ENCODE measurements around the gene RNF167.
A peak's percentile ranks its signal among the peaks of the same experiment; 100 is the strongest.

The RNF167 gene

GRCh38 chr17:4966844-4967538 lies 26.9 kb downstream of the RNF167 start:
- Histone ChIP-seq H3K9me2 (replicated peaks; ENCODE audit: low read depth, low read length) (no peaks in the 10 kb centered on the region), H4K20me1 (ENCODE audit: insufficient read depth, low read length, poor library complexity, severe bottlenecking) (no peaks in the 10 kb centered on the region), H3K4me3 (ENCODE audit: low read length, poor library complexity, severe bottlenecking) (peak overlapping the region; percentile 100), H2AFZ (ENCODE audit: low read length) (peak overlapping the region; percentile 87), H3K4me1 (ENCODE audit: insufficient read depth, low read length, poor library complexity, severe bottlenecking) (peaks cover 27% of the 10 kb centered on the region), H3K27me3 (ENCODE audit: insufficient read depth, low read length, poor library complexity, severe bottlenecking) (no peaks in the 10 kb centered on the region), H3K9ac (ENCODE audit: low read depth, low read length, poor library complexity, severe bottlenecking) (peak overlapping the region; percentile 100), H3K9me3 (ENCODE audit: insufficient read depth, low read depth, low read length) (no peaks in the 10 kb centered on the region), H3F3A (ENCODE audit: low read depth) (no peaks in the 10 kb centered on the region), H3K36me3 (ENCODE audit: insufficient read depth, low read length) (no peaks in the 10 kb centered on the region), H3K79me2 (ENCODE audit: insufficient read depth, low read length) (peaks cover 35% of the 10 kb centered on the region), H3K4me2 (ENCODE audit: low read depth, low read length, poor library complexity, severe bottlenecking) (peak overlapping the region; percentile 97)
- no peak for TF ChIP-seq EZH2phosphoT487 (IDR thresholded peaks at IDR 0.05; ENCODE audit: borderline replicate concordance)
- TF ChIP-seq CTCF (conservative IDR thresholded peaks at IDR 0.05; ENCODE audit: low read length) = no peak

GRCh38 chr17:4967539-4968485 lies 27.7 kb downstream of the RNF167 start, which contains the start of gene SPAG7:
Gene SPAG7, minus strand, starts transcription at chr17:4967817. Its CDS starts 13 bp downstream, at chr17:4967804.
- no peaks in the 10 kb centered on the region for H3K36me3 ChIP-seq (ENCODE audit: insufficient read depth, low read length)
- H3K4me2 ChIP-seq (ENCODE audit: low read depth, low read length, poor library complexity, severe bottlenecking) = peak within 1 kb of the TSS; percentile 100
- H3K9ac ChIP-seq (ENCODE audit: low read depth, low read length, poor library complexity, severe bottlenecking) = peak within 1 kb of the TSS; percentile 100
- H4K20me1 ChIP-seq (ENCODE audit: insufficient read depth, low read length, poor library complexity, severe bottlenecking) = no peaks in the 10 kb centered on the region
- peaks cover 27% of the 10 kb centered on the region for H3K4me1 ChIP-seq (ENCODE audit: insufficient read depth, low read length, poor library complexity, severe bottlenecking)
- no peaks in the 10 kb centered on the region for H3F3A ChIP-seq (ENCODE audit: low read depth)
- H3K4me3 ChIP-seq (ENCODE audit: low read length, poor library complexity, severe bottlenecking) = peak within 1 kb of the TSS; percentile 100
- no peak for TF ChIP-seq EZH2phosphoT487 (IDR thresholded peaks at IDR 0.05; ENCODE audit: borderline replicate concordance)
- peak; percentile 26; the same call in 1 of the 2 replicates for TF ChIP-seq CTCF (conservative IDR thresholded peaks at IDR 0.05; ENCODE audit: low read length)
- peak within 1 kb of the TSS; percentile 99 for H2AFZ ChIP-seq (ENCODE audit: low read length)
- H3K9me3 ChIP-seq (ENCODE audit: insufficient read depth, low read depth, low read length) = no peaks in the 10 kb centered on the region
- no peaks in the 10 kb centered on the region for H3K9me2 ChIP-seq (replicated peaks; ENCODE audit: low read depth, low read length)
- no peaks in the 10 kb centered on the region for H3K27me3 ChIP-seq (ENCODE audit: insufficient read depth, low read length, poor library complexity, severe bottlenecking)
- peaks cover 35% of the 10 kb centered on the region for H3K79me2 ChIP-seq (ENCODE audit: insufficient read depth, low read length)

DNA sequence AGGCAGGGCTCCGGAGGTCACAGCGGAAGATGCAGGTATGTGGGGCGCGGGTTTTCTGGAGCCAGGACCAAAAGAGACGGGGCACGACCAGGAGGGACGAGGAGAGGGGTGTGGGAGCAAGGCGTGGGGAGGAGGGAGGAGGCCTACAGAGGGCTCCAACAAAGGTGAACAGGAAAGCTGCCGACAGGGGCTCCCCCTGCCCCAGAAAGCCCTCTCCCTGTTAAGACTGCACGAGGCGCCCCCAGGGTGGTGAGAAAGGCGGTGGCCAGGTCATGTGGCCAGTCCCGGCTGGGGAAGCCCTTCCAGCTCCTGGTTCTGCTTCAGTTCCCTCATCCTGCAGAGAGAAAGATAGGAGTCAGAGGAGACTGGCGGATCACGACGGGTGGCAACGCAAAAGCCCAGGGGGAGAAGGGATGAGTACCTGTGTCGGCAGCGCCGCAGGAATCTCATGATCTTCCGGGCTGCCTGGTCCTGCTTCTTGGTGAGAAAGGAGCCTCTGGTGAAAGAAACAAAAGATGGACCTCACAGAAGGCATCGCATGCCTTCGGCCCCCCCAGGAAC lies 28.5 kb downstream of the RNF167 start:
- H3K9ac ChIP-seq (ENCODE audit: low read depth, low read length, poor library complexity, severe bottlenecking) = peak overlapping the region; percentile 100
- peak overlapping the region; percentile 100 for H3K4me2 ChIP-seq (ENCODE audit: low read depth, low read length, poor library complexity, severe bottlenecking)

More for the DNA sequence above, 28.5 kb downstream of the RNF167 start:
- H3K4me3 ChIP-seq (ENCODE audit: low read length, poor library complexity, severe bottlenecking) = peak overlapping the region; percentile 100
- H3K27me3 ChIP-seq (ENCODE audit: insufficient read depth, low read length, poor library complexity, severe bottlenecking) = no peaks in the 10 kb centered on the region
- no peaks in the 10 kb centered on the region for H3K9me2 ChIP-seq (replicated peaks; ENCODE audit: low read depth, low read length)
- H3K79me2 ChIP-seq (ENCODE audit: insufficient read depth, low read length) = peaks cover 35% of the 10 kb centered on the region
- peak overlapping the region; percentile 99 for H2AFZ ChIP-seq (ENCODE audit: low read length)
- H3K36me3 ChIP-seq (ENCODE audit: insufficient read depth, low read length) = no peaks in the 10 kb centered on the region
- H4K20me1 ChIP-seq (ENCODE audit: insufficient read depth, low read length, poor library complexity, severe bottlenecking) = no peaks in the 10 kb centered on the region
- no peaks in the 10 kb centered on the region for H3K9me3 ChIP-seq (ENCODE audit: insufficient read depth, low read depth, low read length)
- H3K4me1 ChIP-seq (ENCODE audit: insufficient read depth, low read length, poor library complexity, severe bottlenecking) = peaks cover 27% of the 10 kb centered on the region
- H3F3A ChIP-seq (ENCODE audit: low read depth) = no peaks in the 10 kb centered on the region
- no peak for TF ChIP-seq CTCF (conservative IDR thresholded peaks at IDR 0.05; ENCODE audit: low read length)
- no peak for TF ChIP-seq EZH2phosphoT487 (IDR thresholded peaks at IDR 0.05; ENCODE audit: borderline replicate concordance)

Data from Loucy (cell line).